ENCODE results near the gene EEFSEC.

The EEFSEC gene

GRCh38 chr3:128358156-128358895 lies 205.0 kb downstream of the EEFSEC start:
- H3K36me3 ChIP-seq (ENCODE audit: insufficient read depth, low read length): peaks cover 16% of the 10 kb centered on the region
- no peaks in the 10 kb centered on the region for H3K9me3 ChIP-seq (ENCODE audit: low read length)
- no peak overlapping the region for H3K9ac ChIP-seq (ENCODE audit: low read length)

GRCh38 chr3:128359060-128359664 lies 205.9 kb downstream of the EEFSEC start:
- no peaks in the 10 kb centered on the region for H3K27me3 ChIP-seq (ENCODE audit: control insufficient read depth in 1 of 2, insufficient read depth in 2 of 2, low read length in 2 of 2)
- no peak overlapping the region for H3K27ac ChIP-seq (ENCODE audit: low read depth, low read length)
- H3K9me3 ChIP-seq (ENCODE audit: low read length): no peaks in the 10 kb centered on the region
- no peak overlapping the region for H3K9ac ChIP-seq (ENCODE audit: low read length)
- H3K4me3 ChIP-seq (ENCODE audit: low read depth in 1 of 2, low read length in 2 of 2): no peak overlapping the region
- peaks cover 12% of the 10 kb centered on the region for H3K4me1 ChIP-seq (ENCODE audit: insufficient read depth, low read length)
- peaks cover 16% of the 10 kb centered on the region for H3K36me3 ChIP-seq (ENCODE audit: insufficient read depth, low read length)

More at GRCh38 chr3:128358156-128358895, 205.0 kb downstream of the EEFSEC start:
- Histone ChIP-seq H3K27ac (ENCODE audit: low read depth, low read length) (no peak overlapping the region), H3K27me3 (ENCODE audit: control insufficient read depth in 1 of 2, insufficient read depth in 2 of 2, low read length in 2 of 2) (no peaks in the 10 kb centered on the region), H3K4me1 (ENCODE audit: insufficient read depth, low read length) (peaks cover 14% of the 10 kb centered on the region), H3K4me3 (ENCODE audit: low read depth in 1 of 2, low read length in 2 of 2) (no peak overlapping the region)

GRCh38 chr3:128359846-128360642 lies 206.8 kb downstream of the EEFSEC start:
- Histone ChIP-seq H3K9ac (ENCODE audit: low read length) (no peak overlapping the region), H3K27ac (ENCODE audit: low read depth, low read length) (no peak overlapping the region), H3K36me3 (ENCODE audit: insufficient read depth, low read length) (peaks cover 16% of the 10 kb centered on the region), H3K27me3 (ENCODE audit: control insufficient read depth in 1 of 2, insufficient read depth in 2 of 2, low read length in 2 of 2) (no peaks in the 10 kb centered on the region), H3K4me3 (ENCODE audit: low read depth in 1 of 2, low read length in 2 of 2) (no peak overlapping the region), H3K4me1 (ENCODE audit: insufficient read depth, low read length) (peaks cover 3% of the 10 kb centered on the region), H3K9me3 (ENCODE audit: low read length) (no peaks in the 10 kb centered on the region)

GRCh38 chr3:128360705-128361271 lies 207.5 kb downstream of the EEFSEC start:
- no peak overlapping the region for H3K4me3 ChIP-seq (ENCODE audit: low read depth in 1 of 2, low read length in 2 of 2)
- H3K9ac ChIP-seq (ENCODE audit: low read length): no peak overlapping the region
- peaks cover 16% of the 10 kb centered on the region for H3K36me3 ChIP-seq (ENCODE audit: insufficient read depth, low read length)
- H3K27me3 ChIP-seq (ENCODE audit: control insufficient read depth in 1 of 2, insufficient read depth in 2 of 2, low read length in 2 of 2): no peaks in the 10 kb centered on the region
- H3K9me3 ChIP-seq (ENCODE audit: low read length): no peaks in the 10 kb centered on the region
- no peaks in the 10 kb centered on the region for H3K4me1 ChIP-seq (ENCODE audit: insufficient read depth, low read length)
- no peak overlapping the region for H3K27ac ChIP-seq (ENCODE audit: low read depth, low read length)

- Histone ChIP-seq H3K27ac (ENCODE audit: low read depth, low read length) (no peak overlapping the region), H3K9ac (ENCODE audit: low read length) (no peak overlapping the region), H3K27me3 (ENCODE audit: control insufficient read depth in 1 of 2, insufficient read depth in 2 of 2, low read length in 2 of 2) (no peaks in the 10 kb centered on the region), H3K9me3 (ENCODE audit: low read length) (no peaks in the 10 kb centered on the region), H3K36me3 (ENCODE audit: insufficient read depth, low read length) (peaks cover 22% of the 10 kb centered on the region), H3K4me3 (ENCODE audit: low read depth in 1 of 2, low read length in 2 of 2) (no peak overlapping the region), H3K4me1 (ENCODE audit: insufficient read depth, low read length) (no peaks in the 10 kb centered on the region)
These were observed 209.0 kb downstream of the EEFSEC start for GRCh38 chr3:128362026-128362965.

GRCh38 chr3:128364291-128364690 lies 211.0 kb downstream of the EEFSEC start:
- Histone ChIP-seq H3K9ac (ENCODE audit: low read length) (no peak overlapping the region), H3K27me3 (ENCODE audit: control insufficient read depth in 1 of 2, insufficient read depth in 2 of 2, low read length in 2 of 2) (no peaks in the 10 kb centered on the region), H3K9me3 (ENCODE audit: low read length) (no peaks in the 10 kb centered on the region), H3K36me3 (ENCODE audit: insufficient read depth, low read length) (peaks cover 16% of the 10 kb centered on the region), H3K4me1 (ENCODE audit: insufficient read depth, low read length) (no peaks in the 10 kb centered on the region), H3K4me3 (ENCODE audit: low read depth in 1 of 2, low read length in 2 of 2) (no peak overlapping the region), H3K27ac (ENCODE audit: low read depth, low read length) (no peak overlapping the region)

GRCh38 chr3:128364808-128365360 lies 211.6 kb downstream of the EEFSEC start:
- H3K9me3 ChIP-seq (ENCODE audit: low read length): no peaks in the 10 kb centered on the region
- H3K9ac ChIP-seq (ENCODE audit: low read length): no peak overlapping the region
- H3K4me1 ChIP-seq (ENCODE audit: insufficient read depth, low read length): no peaks in the 10 kb centered on the region
- no peak overlapping the region for H3K4me3 ChIP-seq (ENCODE audit: low read depth in 1 of 2, low read length in 2 of 2)
- peaks cover 16% of the 10 kb centered on the region for H3K36me3 ChIP-seq (ENCODE audit: insufficient read depth, low read length)
- no peak overlapping the region for H3K27ac ChIP-seq (ENCODE audit: low read depth, low read length)
- H3K27me3 ChIP-seq (ENCODE audit: control insufficient read depth in 1 of 2, insufficient read depth in 2 of 2, low read length in 2 of 2): no peaks in the 10 kb centered on the region

GRCh38 chr3:128366136-128366535 lies 212.9 kb downstream of the EEFSEC start:
- H3K9me3 ChIP-seq (ENCODE audit: low read length): no peaks in the 10 kb centered on the region
- H3K27me3 ChIP-seq (ENCODE audit: control insufficient read depth in 1 of 2, insufficient read depth in 2 of 2, low read length in 2 of 2): no peaks in the 10 kb centered on the region
- no peak overlapping the region for H3K27ac ChIP-seq (ENCODE audit: low read depth, low read length)
- no peak overlapping the region for H3K4me3 ChIP-seq (ENCODE audit: low read depth in 1 of 2, low read length in 2 of 2)
- H3K9ac ChIP-seq (ENCODE audit: low read length): no peak overlapping the region
- H3K36me3 ChIP-seq (ENCODE audit: insufficient read depth, low read length): peaks cover 16% of the 10 kb centered on the region
- no peaks in the 10 kb centered on the region for H3K4me1 ChIP-seq (ENCODE audit: insufficient read depth, low read length)

GRCh38 chr3:128366652-128367051 lies 213.4 kb downstream of the EEFSEC start:
- Histone ChIP-seq H3K4me1 (ENCODE audit: insufficient read depth, low read length) (no peaks in the 10 kb centered on the region), H3K27ac (ENCODE audit: low read depth, low read length) (no peak overlapping the region), H3K4me3 (ENCODE audit: low read depth in 1 of 2, low read length in 2 of 2) (no peak overlapping the region), H3K9me3 (ENCODE audit: low read length) (no peaks in the 10 kb centered on the region), H3K36me3 (ENCODE audit: insufficient read depth, low read length) (peaks cover 16% of the 10 kb centered on the region), H3K27me3 (ENCODE audit: control insufficient read depth in 1 of 2, insufficient read depth in 2 of 2, low read length in 2 of 2) (no peaks in the 10 kb centered on the region), H3K9ac (ENCODE audit: low read length) (no peak overlapping the region)

GRCh38 chr3:128367221-128367620 lies 213.9 kb downstream of the EEFSEC start:
- Histone ChIP-seq H3K4me3 (ENCODE audit: low read depth in 1 of 2, low read length in 2 of 2) (no peak overlapping the region), H3K9ac (ENCODE audit: low read length) (no peak overlapping the region), H3K9me3 (ENCODE audit: low read length) (no peaks in the 10 kb centered on the region), H3K27me3 (ENCODE audit: control insufficient read depth in 1 of 2, insufficient read depth in 2 of 2, low read length in 2 of 2) (no peaks in the 10 kb centered on the region), H3K36me3 (ENCODE audit: insufficient read depth, low read length) (peaks cover 15% of the 10 kb centered on the region), H3K27ac (ENCODE audit: low read depth, low read length) (no peak overlapping the region), H3K4me1 (ENCODE audit: insufficient read depth, low read length) (no peaks in the 10 kb centered on the region)

Data from muscle layer of colon (tissue), 2 donors.